ENCODE data around the gene HSPA1A. TPM values are rescaled to one million over a fixed set of nuclear protein-coding genes. Genes with fewer than 3 reads are reported as not detected.

The HSPA1A gene
- total and polyA plus RNA-seq, 9 of the 15 experiments (the other 6 are each of a cell fraction or from before 2014, with no cell fraction given): 2.2 to 273 (median 107) TPM

GRCh38 chr6:31862344-31863235 is 47.2 kb downstream of the HSPA1A start, which contains the start of gene NEU1 (continued):
- TF ChIP-seq E4F1 (CRISPR knock-in tag; IDR thresholded peaks at IDR 0.05; ENCODE audit: borderline replicate concordance) (no peak), ZC3H11A (IDR thresholded peaks at IDR 0.05; ENCODE audit: low read depth, low read length) (peak; percentile 56; the same call in 1 of the 2 replicates), ZNF3 (CRISPR knock-in tag; IDR thresholded peaks at IDR 0.05) (no peak), ZNF584 (CRISPR knock-in tag; IDR thresholded peaks at IDR 0.05; ENCODE audit: low read depth) (0 out of 2 replicates have a peak, but pooled peaks have one; percentile 19), HEY1 (CRISPR knock-in tag; IDR thresholded peaks at IDR 0.05; ENCODE audit: borderline replicate concordance) (0 out of 2 replicates have a peak, but pooled peaks have one; percentile 82), HOMEZ (CRISPR knock-in tag; IDR thresholded peaks at IDR 0.05) (no peak), ETV5 (CRISPR knock-in tag; IDR thresholded peaks at IDR 0.05; ENCODE audit: low read depth) (no peak), CREBBP (IDR thresholded peaks at IDR 0.05; ENCODE audit: low read depth, low read length) (no peak), KLF6 (CRISPR knock-in tag; IDR thresholded peaks at IDR 0.05; ENCODE audit: borderline replicate concordance) (peak; percentile 70; the same call in 1 of the 2 replicates), E2F8 (IDR thresholded peaks at IDR 0.05; ENCODE audit: low read depth, partially characterized antibody) (peak; percentile 80), ZBTB49 (CRISPR knock-in tag; IDR thresholded peaks at IDR 0.05; ENCODE audit: borderline replicate concordance) (no peak), TFAM (CRISPR knock-in tag; conservative IDR thresholded peaks at IDR 0.05) (no peak), SRSF7 (optimal IDR thresholded peaks at IDR 0.05; ENCODE audit: low read depth, low read length) (no peak), HCFC1 (IDR thresholded peaks at IDR 0.05; ENCODE audit: low read depth, low read length) (peak; percentile 69), ZC3H4 (CRISPR knock-in tag; IDR thresholded peaks at IDR 0.05; ENCODE audit: borderline replicate concordance) (no peak), KLF16 (IDR thresholded peaks at IDR 0.05) (no peak)
